ENCODE results near the gene CD3E.

The CD3E gene

GRCh38 chr11:118328745-118329144 lies 24.2 kb downstream of the CD3E start:
- no peak for DNase-seq

- DNase-seq, result no peak
Observed at GRCh38 chr11:118334745-118335144, 30.2 kb downstream of the CD3E start.

GRCh38 chr11:118338637-118339061 lies 34.1 kb downstream of the CD3E start:
- no peak for DNase-seq

- no peak for DNase-seq
Observed at GRCh38 chr11:118339281-118339961, 34.9 kb downstream of the CD3E start.

GRCh38 chr11:118340449-118340848 lies 35.9 kb downstream of the CD3E start:
- DNase-seq, result no peak

GRCh38 chr11:118341261-118341660 lies 36.7 kb downstream of the CD3E start:
- DNase-seq, result no peak

- no peak for DNase-seq
Observed at GRCh38 chr11:118341815-118342489, 37.4 kb downstream of the CD3E start.

- DNase-seq, result no peak
Observed at GRCh38 chr11:118342503-118343161, 38.1 kb downstream of the CD3E start, which contains the start of gene CD3D. TSS of gene CD3D (minus strand) at chr11:118342705. CDS start at chr11:118342607, 98 bp downstream.

GRCh38 chr11:118343248-118343647 lies 38.7 kb downstream of the CD3E start:
- DNase-seq, result no peak

GRCh38 chr11:118343981-118344515 lies 39.5 kb downstream of the CD3E start, which contains the start of gene CD3G:
TSS of gene CD3G (plus strand) at chr11:118344344. CDS start at chr11:118344424, 80 bp downstream.
- no peak for DNase-seq

GRCh38 chr11:118349475-118349874 lies 44.9 kb downstream of the CD3E start:
- DNase-seq, result no peak

GRCh38 chr11:118353084-118353710 lies 48.7 kb downstream of the CD3E start:
- peak in 1 of 2 experiments; percentile 21 for DNase-seq

- DNase-seq, result no peak
Observed at GRCh38 chr11:118358071-118358470, 53.5 kb downstream of the CD3E start.

- peak; percentile 96 to 98 for DNase-seq
Observed at GRCh38 chr11:118359295-118359958, 54.9 kb downstream of the CD3E start, which contains the start of gene UBE4A. TSS of gene UBE4A (plus strand) at chr11:118359600. CDS start at chr11:118365081, 5,481 bp downstream.

GRCh38 chr11:118364956-118365615 lies 60.6 kb downstream of the CD3E start:
- no peak for DNase-seq
